Measurements from ENCODE around the gene SESTD1. TPM values are rescaled to one million over a fixed set of nuclear protein-coding genes. Genes with fewer than 3 reads are reported as not detected.

Gene SESTD1
- total and polyA plus RNA-seq, 8 donors: 36.0 to 76.9 (median 49.7) TPM

DNA sequence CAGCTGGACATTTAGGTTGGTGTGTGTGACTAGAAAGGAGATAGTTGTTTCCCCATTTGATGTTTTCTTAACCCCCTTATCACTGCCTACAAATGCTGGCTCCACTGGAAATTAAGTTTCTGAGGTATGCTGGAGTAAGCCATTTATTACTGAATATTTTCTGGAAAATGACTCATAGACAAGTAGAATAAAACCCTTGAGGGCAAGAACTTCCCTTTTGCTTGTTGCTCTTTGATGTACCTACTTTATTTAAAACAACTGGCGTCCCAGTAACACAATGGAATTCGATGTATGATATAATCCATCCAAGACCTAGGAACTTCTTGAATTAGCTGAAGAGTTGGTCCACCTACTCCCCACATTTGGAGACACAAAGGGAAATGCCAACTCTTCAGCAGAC is 33.3 kb upstream of the SESTD1 start:
- no peaks in the 10 kb centered on the region for H3K4me1 ChIP-seq
- intact Hi-C loops (cut with DNase I): no loop called here
- no peak for TF ChIP-seq CTCF (IDR thresholded peaks at IDR 0.05)
- H3K36me3 ChIP-seq: no peaks in the 10 kb centered on the region
- no peaks in the 10 kb centered on the region for H3K27me3 ChIP-seq
- DNase-seq (no peak), ATAC-seq (no peak)
- H3K27ac ChIP-seq: no peak overlapping the region
- no peaks in the 10 kb centered on the region for H3K9me3 ChIP-seq
- no peak overlapping the region for H3K4me3 ChIP-seq

DNA sequence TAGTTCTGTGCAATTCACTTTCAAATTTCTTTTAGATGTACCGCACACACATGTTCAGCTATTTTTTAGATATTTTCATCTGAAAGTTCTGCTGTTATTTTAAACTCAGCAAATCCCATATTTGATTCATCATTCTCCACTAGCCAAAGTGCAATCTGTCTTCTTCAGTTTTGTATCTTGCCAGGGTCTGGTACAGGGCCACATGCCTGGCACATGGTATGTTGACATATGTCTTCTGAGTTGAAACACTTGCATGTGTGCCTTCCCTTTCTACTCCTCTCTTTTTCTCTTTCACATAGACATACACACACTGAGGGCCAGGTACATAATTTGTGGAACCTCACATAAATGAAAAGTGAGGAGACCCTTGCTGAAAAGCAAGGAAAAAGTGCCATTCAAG is 25.7 kb upstream of the SESTD1 start:
- no peak for TF ChIP-seq CTCF (IDR thresholded peaks at IDR 0.05)
- Histone ChIP-seq H3K27ac (no peak overlapping the region), H3K36me3 (no peaks in the 10 kb centered on the region), H3K4me1 (no peaks in the 10 kb centered on the region), H3K9me3 (no peaks in the 10 kb centered on the region), H3K27me3 (no peaks in the 10 kb centered on the region), H3K4me3 (no peak overlapping the region)
- intact Hi-C loops (cut with DNase I): no loop called here
- ATAC-seq (no peak), DNase-seq (no peak)

GRCh38 chr2:179285060-179285459 is 20.4 kb upstream of the SESTD1 start:
- Histone ChIP-seq H3K9me3 (no peaks in the 10 kb centered on the region), H3K27me3 (no peaks in the 10 kb centered on the region), H3K4me1 (no peaks in the 10 kb centered on the region), H3K36me3 (no peaks in the 10 kb centered on the region), H3K27ac (no peak overlapping the region), H3K4me3 (no peak overlapping the region)
- DNase-seq (no peak), ATAC-seq (no peak)
- no peak for TF ChIP-seq CTCF (IDR thresholded peaks at IDR 0.05)
- intact Hi-C loops (cut with DNase I): no loop called here

DNA sequence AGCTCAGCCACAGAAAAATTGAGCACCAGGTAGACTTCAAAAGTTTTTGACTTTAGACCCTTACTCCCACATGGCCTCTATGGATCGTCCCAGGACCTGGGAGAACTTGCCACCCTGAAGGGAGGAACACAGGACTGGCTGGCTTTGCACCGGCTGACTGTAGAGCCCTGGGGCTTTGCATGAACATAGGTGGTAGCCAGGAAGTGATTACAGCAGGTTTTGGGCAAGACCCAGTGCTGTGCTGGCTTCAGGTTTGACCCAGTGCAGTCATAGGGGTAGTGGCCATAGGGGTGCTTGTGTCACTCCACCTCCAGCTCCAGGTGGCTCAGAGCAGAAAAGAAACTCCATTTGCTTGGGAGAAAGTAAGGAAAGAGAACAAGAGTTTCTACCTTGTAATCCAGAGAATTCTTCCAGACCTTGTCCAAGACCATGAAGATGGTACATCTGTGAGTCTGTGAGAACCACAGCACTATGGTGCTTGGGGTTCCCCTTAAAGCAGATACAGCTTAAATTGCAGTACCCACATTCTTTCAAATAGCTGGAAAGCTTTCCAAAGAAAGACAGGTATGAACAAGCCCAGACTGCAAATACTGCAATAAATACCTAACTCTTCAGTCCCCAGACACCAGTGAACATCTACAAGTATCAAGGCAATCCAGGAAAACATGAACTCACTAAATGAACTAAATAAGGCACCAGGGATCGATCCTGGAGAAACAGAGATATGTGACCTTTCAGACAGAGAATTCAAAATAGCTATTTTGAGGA is 13.0 kb upstream of the SESTD1 start:
- H3K4me3 ChIP-seq: no peak overlapping the region
- no peaks in the 10 kb centered on the region for H3K36me3 ChIP-seq
- no peaks in the 10 kb centered on the region for H3K4me1 ChIP-seq
- DNase-seq: no peak
- no peaks in the 10 kb centered on the region for H3K9me3 ChIP-seq
- ATAC-seq: no peak
- intact Hi-C loops (cut with DNase I): no loop called here
- no peak for TF ChIP-seq CTCF (IDR thresholded peaks at IDR 0.05)
- H3K27me3 ChIP-seq: no peaks in the 10 kb centered on the region
- no peak overlapping the region for H3K27ac ChIP-seq

DNA sequence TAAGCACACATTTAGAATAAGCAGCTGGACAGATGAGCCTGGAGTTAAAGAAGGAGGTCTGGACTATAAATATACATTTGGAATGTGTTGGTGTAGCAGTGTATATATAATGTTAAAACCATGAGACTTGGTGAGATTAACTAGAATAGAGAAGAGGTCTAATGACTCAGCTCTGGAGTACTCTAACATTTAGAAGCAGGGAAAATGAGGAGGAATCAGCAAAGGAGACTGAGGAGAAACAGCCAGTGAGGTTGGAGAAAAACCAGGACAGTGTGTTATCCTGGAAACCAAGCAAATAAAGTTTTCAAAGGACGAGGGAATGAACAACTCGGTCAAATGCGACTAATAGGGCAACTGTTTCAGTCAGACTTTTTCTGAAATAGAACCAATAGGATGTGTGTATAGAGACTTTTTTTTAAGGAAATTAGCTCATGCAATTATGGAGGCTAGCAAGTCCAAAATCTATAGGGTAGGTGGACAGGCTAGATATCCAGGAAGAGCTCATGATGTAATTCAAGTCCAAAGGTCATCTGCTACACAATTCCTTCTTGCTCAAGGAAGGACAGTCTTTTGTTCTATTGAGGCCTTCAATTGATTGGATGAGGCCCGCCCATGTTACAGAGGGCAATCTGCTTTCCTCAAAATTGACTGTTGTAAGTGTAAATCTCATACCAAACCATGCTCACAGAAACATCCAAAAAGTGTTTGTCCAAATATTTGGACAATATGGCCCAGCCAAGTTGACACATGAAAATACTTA is 10.8 kb upstream of the SESTD1 start:
- no peak for DNase-seq
- intact Hi-C loops (cut with DNase I): no loop called here
- no peaks in the 10 kb centered on the region for H3K9me3 ChIP-seq
- H3K27ac ChIP-seq: no peak overlapping the region
- no peak overlapping the region for H3K4me3 ChIP-seq
- no peak for TF ChIP-seq CTCF (IDR thresholded peaks at IDR 0.05)
- ATAC-seq: no peak
- H3K4me1 ChIP-seq: no peaks in the 10 kb centered on the region
- no peaks in the 10 kb centered on the region for H3K27me3 ChIP-seq
- H3K36me3 ChIP-seq: no peaks in the 10 kb centered on the region
